AG09309 (cell line): ENCODE results near the gene GALNT15.

Experiments used
- DNase-seq: peaks from one replicate; pipeline ENCODE4 v3.0.0-alpha.2; 2010; ENCODE audit warnings: low read depth
- H3K4me3 ChIP-seq: 2 replicates; pipeline ENCODE4 v1.5.1; 2011; ENCODE audit warnings: mild to moderate bottlenecking, low read depth, low read length, moderate library complexity; ENCODE audit not compliant: control insufficient read depth
- CTCF ChIP-seq: IDR thresholded peaks from 2 replicates; pipeline ENCODE4 v1.5.1; 2011; ENCODE audit warnings: mild to moderate bottlenecking, low read depth, low read length, inconsistent platforms; ENCODE audit not compliant: insufficient read depth, control insufficient read depth; ENCODE audit errors: missing control alignments

The GALNT15 gene

GRCh38 chr3:16142350-16143025 lies 32.0 kb upstream of the GALNT15 start:
- no peak for DNase-seq
- no peak overlapping the region for H3K4me3 ChIP-seq
- TF ChIP-seq CTCF = no peak

- TF ChIP-seq CTCF = no peak
- H3K4me3 ChIP-seq = no peak overlapping the region
- DNase-seq = no peak
These were observed 30.5 kb upstream of the GALNT15 start for GRCh38 chr3:16143861-16144447.

- no peak for TF ChIP-seq CTCF
- DNase-seq = no peak
- H3K4me3 ChIP-seq = no peak overlapping the region
These were observed 29.3 kb upstream of the GALNT15 start for GRCh38 chr3:16145176-16145575.

- H3K4me3 ChIP-seq = no peak overlapping the region
- TF ChIP-seq CTCF = no peak
- DNase-seq = no peak
These were observed 28.3 kb upstream of the GALNT15 start for GRCh38 chr3:16146015-16146730.

GRCh38 chr3:16147220-16147994 lies 27.1 kb upstream of the GALNT15 start:
- DNase-seq = no peak
- no peak overlapping the region for H3K4me3 ChIP-seq
- no peak for TF ChIP-seq CTCF

- no peak overlapping the region for H3K4me3 ChIP-seq
- DNase-seq = no peak
- no peak for TF ChIP-seq CTCF
These were observed 26.3 kb upstream of the GALNT15 start for GRCh38 chr3:16148213-16148612.
